ENCODE results near the gene RTTN. TPM values are rescaled to one million over a fixed set of nuclear protein-coding genes. Genes with fewer than 3 reads are reported as not detected.

RTTN gene
- total RNA-seq, 1 experiment from 2014 or later, result 14.3 TPM

DNA sequence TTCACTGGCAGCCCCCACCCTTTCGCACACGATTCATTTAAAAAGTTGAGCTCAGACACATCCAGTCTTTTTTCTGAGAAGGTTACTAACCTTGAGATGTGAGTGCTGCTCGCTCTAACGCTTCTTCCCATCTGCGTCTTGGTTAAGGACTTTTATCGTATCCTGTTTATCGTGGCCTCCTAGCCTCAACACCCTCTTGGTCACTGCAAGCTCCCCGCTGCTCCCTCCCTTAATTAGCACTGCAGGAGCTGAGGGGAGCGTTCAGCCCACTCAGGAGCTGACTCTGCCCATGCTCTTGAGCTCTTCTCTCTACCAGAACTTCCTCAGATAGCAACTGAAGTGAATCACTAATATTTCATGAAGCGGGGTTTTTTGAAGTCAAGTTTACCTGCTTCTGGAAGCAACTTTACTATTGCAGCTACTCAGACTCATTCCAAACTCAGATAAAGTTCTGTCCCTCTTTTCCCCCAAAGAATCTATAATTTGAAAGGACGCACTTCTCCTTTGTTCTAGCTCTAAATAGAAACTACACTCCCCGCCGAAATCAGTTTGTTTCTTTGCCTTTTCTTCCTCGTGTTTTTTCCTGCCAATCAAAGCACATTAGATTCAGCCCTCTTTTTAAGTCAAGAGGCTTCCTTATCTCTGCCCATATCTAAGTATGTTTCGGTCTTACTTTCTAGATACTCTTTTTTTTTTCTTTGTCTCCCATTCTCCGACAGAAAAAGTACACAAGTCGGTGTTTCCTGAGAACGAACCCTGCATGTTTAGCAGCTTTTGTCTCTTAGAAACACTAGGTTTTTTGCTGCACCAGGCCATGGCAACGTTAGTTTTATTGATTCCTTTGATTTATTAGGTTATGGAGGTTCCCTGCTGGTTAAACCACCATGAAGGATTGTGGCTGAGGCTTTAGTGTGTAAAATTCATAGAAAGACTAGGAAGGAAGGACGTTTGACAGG, 248.5 kb downstream of the RTTN start:
- H4K20me1 ChIP-seq (ENCODE audit: insufficient read depth), result no peaks in the 10 kb centered on the region
- no peaks in the 10 kb centered on the region for H3K79me2 ChIP-seq (ENCODE audit: low read depth)
- no TSS peak for BruUV-seq (replicated peaks)
- H2AFZ ChIP-seq, result no peak overlapping the region
- H3K4me2 ChIP-seq, result no peak overlapping the region
- intact Hi-C loops (cut with micrococcal nuclease; ENCODE audit: unreplicated experiment), result no loop called here
- TF ChIP-seq, protein P1, sequence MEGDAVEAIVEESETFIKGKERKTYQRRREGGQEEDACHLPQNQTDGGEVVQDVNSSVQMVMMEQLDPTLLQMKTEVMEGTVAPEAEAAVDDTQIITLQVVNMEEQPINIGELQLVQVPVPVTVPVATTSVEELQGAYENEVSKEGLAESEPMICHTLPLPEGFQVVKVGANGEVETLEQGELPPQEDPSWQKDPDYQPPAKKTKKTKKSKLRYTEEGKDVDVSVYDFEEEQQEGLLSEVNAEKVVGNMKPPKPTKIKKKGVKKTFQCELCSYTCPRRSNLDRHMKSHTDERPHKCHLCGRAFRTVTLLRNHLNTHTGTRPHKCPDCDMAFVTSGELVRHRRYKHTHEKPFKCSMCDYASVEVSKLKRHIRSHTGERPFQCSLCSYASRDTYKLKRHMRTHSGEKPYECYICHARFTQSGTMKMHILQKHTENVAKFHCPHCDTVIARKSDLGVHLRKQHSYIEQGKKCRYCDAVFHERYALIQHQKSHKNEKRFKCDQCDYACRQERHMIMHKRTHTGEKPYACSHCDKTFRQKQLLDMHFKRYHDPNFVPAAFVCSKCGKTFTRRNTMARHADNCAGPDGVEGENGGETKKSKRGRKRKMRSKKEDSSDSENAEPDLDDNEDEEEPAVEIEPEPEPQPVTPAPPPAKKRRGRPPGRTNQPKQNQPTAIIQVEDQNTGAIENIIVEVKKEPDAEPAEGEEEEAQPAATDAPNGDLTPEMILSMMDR (conservative IDR thresholded peaks at IDR 0.05), result no peak
- no peak for TF ChIP-seq EZH2 (IDR thresholded peaks at IDR 0.05; ENCODE audit: low read depth)
- H3K4me3 ChIP-seq, result no peak overlapping the region
- H3K36me3 ChIP-seq (ENCODE audit: low read depth), result no peaks in the 10 kb centered on the region
- H3F3A ChIP-seq (ENCODE audit: insufficient read depth, low read depth), result no peaks in the 10 kb centered on the region
- no peak overlapping the region for H3K27ac ChIP-seq
- ChIA-PET POLR2A (ENCODE audit: unreplicated experiment) (no interaction called here), CTCF (no interaction called here)
- H3K27me3 ChIP-seq (ENCODE audit: insufficient read depth, low read depth), result no peaks in the 10 kb centered on the region
- no peaks in the 10 kb centered on the region for H3K9me2 ChIP-seq (ENCODE audit: insufficient read depth)
- H3K9me3 ChIP-seq (ENCODE audit: insufficient read depth, low read depth), result no peaks in the 10 kb centered on the region
- DNase-seq, result no peak
- no peaks in the 10 kb centered on the region for H3K4me1 ChIP-seq (replicated peaks; ENCODE audit: insufficient read depth)

DNA sequence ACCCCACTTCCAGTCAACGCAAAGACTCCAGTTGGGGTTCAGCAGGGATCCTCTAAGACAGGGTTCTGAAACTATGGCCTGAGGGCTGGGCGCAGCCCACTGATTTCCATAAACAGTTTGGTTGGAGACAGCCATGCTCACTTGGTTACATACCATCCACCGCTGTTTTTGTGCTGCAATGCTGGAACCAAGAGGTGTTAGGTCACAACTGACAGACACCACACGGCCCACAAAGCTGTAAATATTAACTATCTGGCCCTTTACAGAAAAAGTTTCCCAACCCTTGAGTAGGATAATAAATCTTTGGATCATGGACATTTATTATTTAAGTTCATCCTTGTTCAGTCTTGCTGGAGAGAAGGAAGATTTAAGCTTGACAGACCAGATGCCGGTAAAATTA, 249.4 kb downstream of the RTTN start:
- H3K27me3 ChIP-seq (ENCODE audit: insufficient read depth, low read depth), result no peaks in the 10 kb centered on the region
- no peaks in the 10 kb centered on the region for H4K20me1 ChIP-seq (ENCODE audit: insufficient read depth)
- H3K27ac ChIP-seq, result no peak overlapping the region
- H3K79me2 ChIP-seq (ENCODE audit: low read depth), result no peaks in the 10 kb centered on the region
- no peaks in the 10 kb centered on the region for H3K36me3 ChIP-seq (ENCODE audit: low read depth)
- POLR2A ChIA-PET (ENCODE audit: unreplicated experiment), result no interaction called here
- TF ChIP-seq, protein P1 (conservative IDR thresholded peaks at IDR 0.05), result no peak
- TF ChIP-seq EZH2 (IDR thresholded peaks at IDR 0.05; ENCODE audit: low read depth), result no peak
- no peaks in the 10 kb centered on the region for H3K9me2 ChIP-seq (ENCODE audit: insufficient read depth)
- no peak for DNase-seq
- no peak overlapping the region for H3K4me2 ChIP-seq
- BruUV-seq (replicated peaks), result no TSS peak
- no peak overlapping the region for H2AFZ ChIP-seq
- H3K4me3 ChIP-seq, result no peak overlapping the region
- H3K9me3 ChIP-seq (ENCODE audit: insufficient read depth, low read depth), result no peaks in the 10 kb centered on the region
- no peaks in the 10 kb centered on the region for H3F3A ChIP-seq (ENCODE audit: insufficient read depth, low read depth)
- intact Hi-C loops (cut with micrococcal nuclease; ENCODE audit: unreplicated experiment), result no loop called here
- no peaks in the 10 kb centered on the region for H3K4me1 ChIP-seq (replicated peaks; ENCODE audit: insufficient read depth)
- CTCF ChIA-PET, result no interaction called here

DNA sequence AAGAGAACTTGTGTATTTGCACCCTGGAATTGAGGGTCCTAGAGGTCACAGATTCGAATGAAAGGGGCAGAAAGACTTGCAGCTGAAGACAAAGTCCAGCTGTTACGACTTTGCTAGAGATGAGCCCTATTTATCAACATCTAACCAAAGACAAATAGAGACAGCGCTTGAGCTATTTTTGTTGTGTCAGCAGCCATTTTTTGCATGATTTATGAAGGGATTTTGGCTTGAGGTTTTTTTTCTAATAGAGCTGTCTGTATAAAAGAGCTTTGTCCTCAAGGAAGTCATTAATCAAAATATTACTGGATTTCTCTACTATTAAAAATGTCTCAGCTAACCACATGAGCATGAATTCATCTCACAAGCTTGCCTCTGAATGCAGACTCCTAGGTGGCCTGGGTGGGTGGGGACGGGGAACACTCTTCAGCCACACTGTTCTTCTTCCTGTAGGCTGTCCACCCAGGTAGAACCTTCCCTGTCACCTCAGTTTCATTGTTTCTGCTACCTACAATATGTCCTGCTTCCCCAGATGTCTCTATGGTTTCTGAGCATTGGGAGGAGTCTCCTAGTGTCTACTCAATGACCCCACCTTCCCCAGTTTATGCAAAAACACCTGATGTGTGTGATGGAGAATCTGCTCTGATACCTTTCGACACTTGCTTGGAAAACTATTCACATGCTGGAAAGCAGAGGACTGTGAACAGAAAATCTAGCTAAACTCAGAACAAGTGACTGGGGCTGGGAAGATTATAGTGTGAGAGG, 250.6 kb downstream of the RTTN start:
- Histone ChIP-seq H3K27ac (no peak overlapping the region), H3K4me1 (replicated peaks; ENCODE audit: insufficient read depth) (no peaks in the 10 kb centered on the region), H3F3A (ENCODE audit: insufficient read depth, low read depth) (no peaks in the 10 kb centered on the region), H3K4me3 (no peak overlapping the region), H3K27me3 (ENCODE audit: insufficient read depth, low read depth) (no peaks in the 10 kb centered on the region), H3K36me3 (ENCODE audit: low read depth) (no peaks in the 10 kb centered on the region), H2AFZ (no peak overlapping the region), H3K9me3 (ENCODE audit: insufficient read depth, low read depth) (no peaks in the 10 kb centered on the region), H3K4me2 (no peak overlapping the region), H3K9me2 (ENCODE audit: insufficient read depth) (no peaks in the 10 kb centered on the region), H4K20me1 (ENCODE audit: insufficient read depth) (no peaks in the 10 kb centered on the region), H3K79me2 (ENCODE audit: low read depth) (no peaks in the 10 kb centered on the region)
- POLR2A ChIA-PET (ENCODE audit: unreplicated experiment), result no interaction called here
- BruUV-seq (replicated peaks), result no TSS peak
- CTCF ChIA-PET, result no interaction called here
- no peak for DNase-seq
- intact Hi-C loops (cut with micrococcal nuclease; ENCODE audit: unreplicated experiment), result no loop called here
- TF ChIP-seq, protein P1 (conservative IDR thresholded peaks at IDR 0.05), result no peak
- no peak for TF ChIP-seq EZH2 (IDR thresholded peaks at IDR 0.05; ENCODE audit: low read depth)

Measured in PC-9 (cell line).